Astrocyte of the cerebellum (primary cell): ENCODE data around the gene PLA2G7.
"Not testable (repeated sequence)": the region's sequence is repeated elsewhere in the genome, so short reads cannot be mapped to it uniquely, and the experiment has no call there.

ENCODE experiments used
- DNase-seq: peaks from one replicate; pipeline ENCODE4 v3.0.0-alpha.2; 2011; ENCODE audit warnings: low read depth
- H3K4me3 ChIP-seq: 2 replicates; pipeline ENCODE4 v1.5.1; 2011; ENCODE audit warnings: mild to moderate bottlenecking, low read depth, low read length, moderate library complexity
- in situ Hi-C: cut with HindIII; loops from 2 replicates; pipeline ENCODE4 v1.10.0; 2017; ENCODE audit warnings: low sequenced_read_pairs
- TF ChIP-seq, protein P1 (sequence below): IDR thresholded peaks from 2 replicates; pipeline ENCODE4 v1.5.1; 2012; ENCODE audit warnings: low read length, low read depth, moderate library complexity, mild to moderate bottlenecking; ENCODE audit errors: missing control alignments

The PLA2G7 gene

DNA sequence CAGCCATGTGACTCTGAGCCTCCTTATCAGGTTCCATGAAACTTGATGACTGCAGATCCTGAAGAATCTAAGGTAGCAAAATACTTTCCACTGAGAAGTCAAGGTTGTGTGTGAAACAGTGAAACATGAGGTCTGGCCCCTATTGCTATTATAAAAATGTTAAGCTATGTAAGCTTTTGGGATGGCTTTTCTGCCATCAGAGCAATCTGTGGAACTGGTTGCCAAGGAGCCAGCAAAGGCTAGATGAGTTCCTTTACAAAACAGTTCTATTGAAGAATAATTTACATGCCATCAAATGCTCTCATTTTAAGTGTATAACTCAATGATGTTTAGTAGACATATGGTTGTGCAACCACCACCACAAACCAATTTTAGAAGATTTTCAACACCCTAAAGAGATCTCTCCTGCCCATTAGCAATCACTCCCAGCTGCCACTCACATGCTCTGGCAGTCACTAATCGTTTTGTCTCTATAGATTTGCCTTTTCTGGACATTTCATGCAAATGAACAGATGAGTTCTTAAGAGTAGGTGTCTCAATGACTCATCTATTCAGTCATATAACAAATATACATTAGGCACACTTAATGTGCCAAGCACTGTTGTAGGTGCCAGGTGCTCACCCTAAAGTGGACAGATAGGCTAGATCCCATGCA, 38.2 kb upstream of the PLA2G7 start:
- in situ Hi-C loops: no loop called here
- no peak for DNase-seq
- H3K4me3 ChIP-seq: no peak overlapping the region
- TF ChIP-seq, protein P1, sequence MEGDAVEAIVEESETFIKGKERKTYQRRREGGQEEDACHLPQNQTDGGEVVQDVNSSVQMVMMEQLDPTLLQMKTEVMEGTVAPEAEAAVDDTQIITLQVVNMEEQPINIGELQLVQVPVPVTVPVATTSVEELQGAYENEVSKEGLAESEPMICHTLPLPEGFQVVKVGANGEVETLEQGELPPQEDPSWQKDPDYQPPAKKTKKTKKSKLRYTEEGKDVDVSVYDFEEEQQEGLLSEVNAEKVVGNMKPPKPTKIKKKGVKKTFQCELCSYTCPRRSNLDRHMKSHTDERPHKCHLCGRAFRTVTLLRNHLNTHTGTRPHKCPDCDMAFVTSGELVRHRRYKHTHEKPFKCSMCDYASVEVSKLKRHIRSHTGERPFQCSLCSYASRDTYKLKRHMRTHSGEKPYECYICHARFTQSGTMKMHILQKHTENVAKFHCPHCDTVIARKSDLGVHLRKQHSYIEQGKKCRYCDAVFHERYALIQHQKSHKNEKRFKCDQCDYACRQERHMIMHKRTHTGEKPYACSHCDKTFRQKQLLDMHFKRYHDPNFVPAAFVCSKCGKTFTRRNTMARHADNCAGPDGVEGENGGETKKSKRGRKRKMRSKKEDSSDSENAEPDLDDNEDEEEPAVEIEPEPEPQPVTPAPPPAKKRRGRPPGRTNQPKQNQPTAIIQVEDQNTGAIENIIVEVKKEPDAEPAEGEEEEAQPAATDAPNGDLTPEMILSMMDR: no peak

DNA sequence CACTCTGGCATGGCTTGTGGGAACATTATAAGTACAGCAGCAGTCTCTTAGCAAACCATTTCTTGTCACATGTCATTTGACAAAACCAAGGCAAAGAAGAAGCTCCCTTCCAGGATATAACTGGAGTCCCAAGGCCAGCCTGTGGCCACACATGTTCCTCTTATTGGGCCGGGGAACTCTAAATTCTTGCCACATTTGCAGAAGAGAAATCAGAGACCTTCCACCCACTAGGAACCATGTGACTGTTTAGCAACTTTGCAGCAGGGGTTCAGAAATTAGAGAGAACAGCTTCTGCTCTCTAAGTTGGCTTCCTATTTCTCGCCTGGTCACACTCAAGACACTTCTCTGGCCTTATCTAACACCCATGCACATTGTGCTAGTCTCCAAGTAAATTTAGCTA, 37.6 kb upstream of the PLA2G7 start:
- no peak for DNase-seq
- no peak overlapping the region for H3K4me3 ChIP-seq
- TF ChIP-seq, protein P1: no peak
- in situ Hi-C loops: no loop called here

DNA sequence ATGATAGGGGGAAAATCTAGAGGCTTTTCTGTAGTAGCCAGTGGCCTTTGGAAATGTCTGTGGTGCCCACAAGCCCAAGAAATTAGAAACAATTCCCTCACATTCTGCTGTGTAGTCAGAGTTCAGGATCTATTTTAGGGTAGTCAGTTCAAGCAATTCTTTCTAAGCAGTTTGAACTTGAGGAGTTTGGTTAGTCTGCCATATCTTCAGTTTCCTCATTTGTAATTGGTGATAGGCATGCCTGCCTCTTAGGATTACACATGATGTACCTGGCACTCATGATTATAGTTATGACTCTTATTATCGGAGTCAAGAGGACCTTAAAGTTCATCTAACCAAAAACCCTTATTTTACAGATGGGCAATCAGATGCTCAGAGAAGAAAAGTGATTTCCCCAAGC, 36.8 kb upstream of the PLA2G7 start:
- in situ Hi-C loops: no loop called here
- TF ChIP-seq, protein P1: no peak
- H3K4me3 ChIP-seq: no peak overlapping the region
- DNase-seq: no peak

DNA sequence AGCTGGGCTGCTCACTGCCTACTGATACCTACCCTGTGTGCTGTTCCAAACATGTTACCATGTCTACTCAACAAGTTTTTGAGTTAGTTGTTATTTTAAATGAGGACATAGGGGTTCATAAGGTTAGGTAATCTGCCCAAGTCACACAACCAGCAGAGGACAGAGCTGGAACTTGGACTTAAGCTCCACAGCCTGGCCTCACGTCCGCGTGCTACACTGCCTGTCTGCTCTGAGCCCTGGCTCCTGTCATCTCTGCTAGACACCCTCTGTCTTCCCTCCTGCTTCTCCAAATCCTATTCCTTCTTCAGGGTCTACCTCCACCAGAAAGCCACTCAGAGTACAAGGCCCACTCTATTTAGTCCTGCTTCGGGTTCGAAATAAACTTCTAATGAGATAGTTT, 29.8 kb upstream of the PLA2G7 start:
- H3K4me3 ChIP-seq: no peak overlapping the region
- no peak for DNase-seq
- in situ Hi-C loops: loop anchor here (5.0 kb wide), 1 partner anchor 63 kb away; no protein-coding TSS in a partner anchor
- TF ChIP-seq, protein P1: no peak

DNA sequence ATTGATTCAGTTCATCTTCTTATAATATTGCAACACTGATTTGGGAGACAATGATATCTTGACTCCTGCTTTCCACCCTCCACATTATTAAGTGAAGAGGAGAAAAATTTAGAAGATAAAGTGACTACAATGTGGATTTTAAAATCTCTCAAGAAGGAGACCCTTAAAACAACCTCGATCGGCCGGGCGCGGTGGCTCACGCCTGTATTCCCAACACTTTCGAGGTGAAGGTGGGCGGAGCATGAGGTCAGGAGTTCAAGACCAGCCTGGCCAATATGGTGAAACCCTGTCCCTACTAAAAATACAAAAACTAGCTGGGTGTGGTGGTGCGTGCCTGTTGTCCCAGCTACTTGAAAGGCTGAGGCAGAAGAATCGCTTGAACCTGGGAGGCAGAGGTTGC, 29.1 kb upstream of the PLA2G7 start:
- DNase-seq, H3K4me3 ChIP-seq, in situ Hi-C loops: not testable (repeated sequence)

DNA sequence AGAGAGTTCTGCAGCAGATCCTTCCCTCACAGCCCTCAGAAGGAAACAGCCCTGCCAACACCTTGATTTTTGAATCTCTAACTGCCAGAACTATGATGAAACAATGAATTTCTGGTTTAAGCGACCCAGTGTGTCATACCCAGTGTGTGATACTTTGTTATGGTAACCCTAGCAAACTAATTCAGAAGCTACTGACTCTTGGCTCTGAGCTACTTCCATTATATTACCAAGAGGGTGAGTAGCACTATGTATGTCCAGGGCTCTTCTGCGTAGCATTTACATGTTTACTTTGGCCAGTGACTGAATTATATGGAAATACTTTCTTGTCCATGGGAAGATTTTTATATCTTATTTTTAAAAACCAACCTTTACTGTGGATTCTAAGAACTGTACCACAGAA, 28.3 kb upstream of the PLA2G7 start:
- no peak for DNase-seq
- no peak overlapping the region for H3K4me3 ChIP-seq
- in situ Hi-C loops: no loop called here
- TF ChIP-seq, protein P1: no peak

DNA sequence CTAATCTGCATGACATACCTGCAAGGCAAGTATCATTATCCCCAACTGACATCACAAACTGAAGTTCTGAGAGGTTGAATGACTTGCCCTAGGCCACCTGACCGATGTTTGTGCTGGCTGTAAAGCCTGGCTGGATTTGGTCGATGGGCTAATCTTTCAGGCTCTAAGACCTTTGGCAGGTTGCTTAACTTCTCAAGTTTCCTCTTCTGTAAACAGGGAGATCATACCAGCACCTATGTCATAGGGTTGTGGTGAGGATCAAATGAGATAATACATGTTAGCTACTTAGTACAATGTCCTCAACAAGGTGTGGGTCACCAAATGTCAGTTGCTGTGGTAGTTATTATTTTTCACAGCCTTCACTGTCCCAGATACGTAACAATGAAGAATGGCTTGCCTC, 25.8 kb upstream of the PLA2G7 start:
- no peak overlapping the region for H3K4me3 ChIP-seq
- in situ Hi-C loops: no loop called here
- TF ChIP-seq, protein P1: no peak
- no peak for DNase-seq
